Peyer's patch (tissue), 4 donors: ENCODE data around the gene CLCA1.

Experiments
- CTCF ChIP-seq, 6 experiments: fragments of 450-650 bp in 4 of 6; fragments of 200-600 bp in 2 of 6; sonication (generic) in 1 of 6; IDR thresholded peaks; one replicate each; pipeline ENCODE4 v1.5.1; 2017 to 2019; ENCODE audit warnings: antibody characterized with exemption in 6 of 6, mild to moderate bottlenecking in 3 of 6, moderate library complexity in 1 of 6
- POLR2A ChIP-seq, 2 donors: fragments of 450-650 bp; IDR thresholded peaks; one replicate each; pipeline ENCODE4 v1.5.1; 2017; ENCODE audit warnings: antibody characterized with exemption in 2 of 2, mild to moderate bottlenecking in 2 of 2, moderate library complexity in 2 of 2

GRCh38 chr1:86517336-86517735 is 48.6 kb downstream of the CLCA1 start:
- TF ChIP-seq CTCF (IDR thresholded peaks at IDR 0.05) (no peak), POLR2A (IDR thresholded peaks at IDR 0.05) (no peak)
